DMS79 (cell line): Measurements from ENCODE around the gene MARK2.

Experiments
- DNase-seq: peaks from one replicate; lab custom pipeline; 2025; lab: John Stamatoyannopoulos, UW

The MARK2 gene

GRCh38 chr11:63909591-63910506 is 70.9 kb downstream of the MARK2 start:
- DNase-seq, result no peak

GRCh38 chr11:63910675-63911074 is 71.8 kb downstream of the MARK2 start:
- no peak for DNase-seq

- DNase-seq, result no peak
Measured at GRCh38 chr11:63911440-63911839, 72.5 kb downstream of the MARK2 start.

GRCh38 chr11:63911876-63912275 is 73.0 kb downstream of the MARK2 start:
- DNase-seq, result no peak

- no peak for DNase-seq
Measured at GRCh38 chr11:63912678-63913077, 73.8 kb downstream of the MARK2 start.

- DNase-seq, result no peak
Measured at GRCh38 chr11:63913866-63914830, 75.2 kb downstream of the MARK2 start.

- DNase-seq, result no peak
Measured at GRCh38 chr11:63914896-63915691, 76.2 kb downstream of the MARK2 start.

GRCh38 chr11:63915961-63916836 is 77.3 kb downstream of the MARK2 start:
- peak; percentile 42 for DNase-seq

- peak; percentile 67 for DNase-seq
Measured at GRCh38 chr11:63916837-63917691, 78.2 kb downstream of the MARK2 start, which contains the start of gene RCOR2. RCOR2 (minus strand) TSS chr11:63917164; CDS start chr11:63916456, 708 bp downstream.

- peak; percentile 80 for DNase-seq
Measured at GRCh38 chr11:63917692-63918506, 79.0 kb downstream of the MARK2 start.

- peak; percentile 79 for DNase-seq
Measured at GRCh38 chr11:63918507-63919191, 79.7 kb downstream of the MARK2 start.

GRCh38 chr11:63919267-63920125 is 80.6 kb downstream of the MARK2 start:
- DNase-seq, result peak; percentile 86

- DNase-seq, result no peak
Measured at GRCh38 chr11:63920126-63920938, 81.4 kb downstream of the MARK2 start.

- no peak for DNase-seq
Measured at GRCh38 chr11:63920939-63921417, 82.1 kb downstream of the MARK2 start.

- no peak for DNase-seq
Measured at GRCh38 chr11:63922673-63923192, 83.8 kb downstream of the MARK2 start.

GRCh38 chr11:63923319-63923718 is 84.4 kb downstream of the MARK2 start:
- DNase-seq, result no peak
